ENCODE results near the gene ANK2. TPM values are rescaled to one million over a fixed set of nuclear protein-coding genes. Genes with fewer than 3 reads are reported as not detected.

ANK2 gene
- total RNA-seq, 1 experiment from 2014 or later: 0.08 TPM

DNA sequence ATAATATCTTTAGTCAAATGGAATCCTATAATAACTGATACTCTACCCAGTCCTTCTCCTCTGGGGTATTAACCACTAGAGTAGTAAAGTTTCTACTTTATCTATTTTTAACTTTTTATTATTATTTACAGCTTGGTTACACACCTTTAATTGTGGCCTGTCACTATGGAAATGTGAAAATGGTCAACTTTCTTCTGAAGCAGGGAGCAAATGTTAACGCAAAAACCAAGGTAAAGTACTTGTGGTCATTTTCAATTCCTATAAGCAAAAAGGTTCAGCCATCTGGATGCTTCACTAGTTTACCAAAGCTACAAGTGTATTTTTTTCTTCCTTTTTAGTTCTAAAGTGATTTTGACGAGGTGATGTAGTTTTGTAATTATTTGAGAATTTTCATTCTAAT lies 238.8 kb downstream of the ANK2 start:
- no peak for DNase-seq (ENCODE audit: low spot score)

DNA sequence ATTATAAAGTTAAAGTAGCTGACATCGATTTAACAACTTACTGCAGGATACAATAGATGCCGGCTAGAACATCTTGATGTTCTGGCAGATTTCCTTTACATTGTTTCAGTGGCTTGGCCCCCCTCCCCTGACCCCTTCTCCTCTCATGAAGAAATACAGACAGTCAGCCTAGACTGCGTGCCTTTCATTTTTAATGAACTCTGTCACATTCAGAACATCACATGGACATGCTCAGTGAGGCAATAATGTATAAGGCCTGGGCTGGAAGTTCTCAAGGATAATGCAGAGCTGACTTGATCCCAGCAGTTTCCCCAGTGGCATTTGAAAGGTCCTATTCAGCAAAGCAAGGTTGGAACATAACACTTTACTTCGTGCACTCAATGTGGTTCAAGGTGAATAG lies 239.2 kb downstream of the ANK2 start:
- no peak for DNase-seq (ENCODE audit: low spot score)

DNA sequence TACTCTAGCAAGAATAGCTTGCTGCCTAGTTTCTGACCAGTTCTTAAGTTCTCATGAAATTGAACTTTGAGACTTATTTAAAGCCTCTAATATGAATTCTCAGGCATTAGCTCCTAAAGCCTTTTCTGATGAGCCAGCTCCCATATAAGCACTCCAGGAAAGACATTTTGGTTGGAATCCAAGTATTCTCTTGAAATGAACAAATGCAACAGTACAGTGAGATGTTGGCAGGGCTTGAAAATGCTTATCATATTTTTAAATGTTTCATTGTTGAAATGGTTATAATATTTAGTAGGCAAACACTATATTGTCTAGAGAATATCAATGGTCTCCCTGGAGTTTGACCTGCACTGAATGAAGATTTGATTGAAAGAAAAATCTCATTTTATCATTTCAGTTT lies 240.3 kb downstream of the ANK2 start:
- no peak for DNase-seq (ENCODE audit: low spot score)

DNA sequence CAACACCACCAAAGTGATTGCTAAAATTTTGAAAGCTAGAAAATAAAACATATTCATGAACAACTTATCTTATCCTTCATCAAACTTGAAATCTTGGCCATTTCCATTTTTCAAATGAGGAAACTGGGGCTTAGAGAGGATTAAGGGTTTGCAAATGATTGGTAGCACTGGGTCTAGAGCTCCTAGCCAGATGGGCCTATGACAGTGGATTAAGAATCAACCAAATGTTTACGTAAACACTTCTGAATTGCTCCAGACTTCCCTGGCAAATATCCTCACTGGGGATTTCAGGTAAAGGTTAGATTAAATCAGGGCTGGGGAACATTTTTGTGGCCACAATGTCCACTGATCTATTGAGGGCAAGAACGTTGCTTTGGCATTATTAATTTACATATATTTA lies 241.2 kb downstream of the ANK2 start:
- no peak for DNase-seq (ENCODE audit: low spot score)

DNA sequence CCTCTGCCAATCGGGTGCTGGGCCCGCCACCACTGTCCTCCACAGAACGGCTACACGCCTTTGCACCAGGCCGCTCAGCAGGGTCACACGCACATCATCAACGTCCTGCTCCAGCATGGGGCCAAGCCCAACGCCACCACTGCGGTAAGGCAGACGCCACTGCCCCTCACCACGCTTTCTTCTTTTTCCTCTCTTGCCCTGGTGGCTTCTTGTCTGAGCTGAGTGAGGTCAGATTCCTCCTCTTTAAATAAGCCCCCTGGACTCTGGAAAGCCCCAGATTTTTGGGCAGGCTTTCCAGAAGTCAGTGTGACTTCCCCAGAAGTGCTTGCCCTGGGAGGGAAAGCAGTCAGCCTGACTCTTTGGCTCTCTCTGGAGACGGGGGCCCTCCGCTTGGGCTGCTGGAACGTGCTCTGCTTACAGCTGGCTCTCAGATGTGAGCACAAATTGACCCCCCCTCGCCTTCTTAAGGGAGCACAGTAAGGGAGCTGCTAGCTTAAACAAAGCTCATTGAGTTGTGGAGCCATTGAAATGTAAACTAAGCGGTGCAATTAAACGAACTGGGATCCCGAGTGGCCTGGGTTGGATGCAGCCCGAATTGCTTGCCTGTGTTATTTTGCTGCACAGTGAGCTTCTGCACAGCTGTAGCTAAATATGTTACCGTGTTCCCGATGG lies 243.1 kb downstream of the ANK2 start:
- no peak for DNase-seq (ENCODE audit: low spot score)

DNA sequence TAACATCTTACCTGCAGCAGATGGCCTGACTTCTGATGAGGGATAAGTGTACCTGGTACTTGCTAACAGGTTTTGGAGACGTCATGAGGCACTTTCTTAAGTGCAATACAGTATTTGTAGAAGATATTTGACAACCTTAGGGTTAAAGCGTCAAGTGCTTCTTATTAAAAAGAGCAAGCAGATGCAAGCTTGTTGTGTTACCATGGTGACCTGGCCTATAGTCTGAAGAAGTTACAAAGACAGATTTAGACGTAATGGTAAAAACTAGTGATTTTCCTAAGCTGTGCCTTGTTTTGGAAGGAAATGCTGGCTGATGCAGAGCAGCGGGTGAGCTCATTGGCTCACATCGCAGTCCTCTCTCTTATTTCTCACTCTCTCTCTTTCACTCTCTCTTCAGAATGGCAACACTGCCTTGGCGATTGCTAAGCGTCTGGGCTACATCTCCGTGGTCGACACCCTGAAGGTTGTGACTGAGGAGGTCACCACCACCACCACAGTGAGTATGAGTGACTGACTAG lies 243.6 kb downstream of the ANK2 start:
- DNase-seq (ENCODE audit: low spot score): no peak

DNA sequence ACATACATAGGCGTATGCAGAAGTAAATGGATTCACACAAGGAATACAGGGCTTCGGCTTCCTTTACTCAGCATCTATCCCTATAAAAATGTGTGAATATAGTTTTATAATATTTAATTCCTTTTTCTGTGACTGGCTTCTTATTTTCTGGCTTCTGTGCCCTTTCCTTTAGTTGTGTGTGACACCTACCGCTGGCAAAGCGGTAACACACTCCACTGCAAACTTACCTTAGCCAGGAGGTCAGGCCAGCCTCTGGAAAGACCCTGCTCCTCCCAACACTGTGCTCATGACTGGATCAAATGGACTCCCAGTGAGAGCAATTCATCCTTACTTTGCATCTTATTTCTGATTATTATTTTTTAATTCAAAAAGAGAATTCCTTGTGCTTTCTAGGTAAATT lies 244.2 kb downstream of the ANK2 start:
- no peak for DNase-seq (ENCODE audit: low spot score)

DNA sequence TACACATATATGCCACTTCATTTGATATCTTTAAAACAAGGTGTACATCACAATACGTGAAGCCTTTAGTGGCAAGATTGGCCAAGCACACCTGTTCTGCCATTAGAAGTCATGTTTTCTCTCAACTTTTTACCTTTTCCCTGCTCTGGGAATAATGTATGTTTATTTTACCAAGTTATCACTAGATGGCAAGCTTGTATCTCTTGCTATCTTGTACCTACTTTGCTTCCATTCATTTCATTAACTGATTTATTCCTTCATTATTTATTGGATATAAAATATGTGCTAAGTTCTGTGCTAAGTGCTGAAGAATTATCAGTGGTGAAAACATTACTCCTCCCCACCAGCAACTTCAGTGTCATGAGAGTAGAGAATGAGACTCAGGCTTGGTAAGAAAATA lies 245.5 kb downstream of the ANK2 start:
- DNase-seq (ENCODE audit: low spot score): no peak

DNA sequence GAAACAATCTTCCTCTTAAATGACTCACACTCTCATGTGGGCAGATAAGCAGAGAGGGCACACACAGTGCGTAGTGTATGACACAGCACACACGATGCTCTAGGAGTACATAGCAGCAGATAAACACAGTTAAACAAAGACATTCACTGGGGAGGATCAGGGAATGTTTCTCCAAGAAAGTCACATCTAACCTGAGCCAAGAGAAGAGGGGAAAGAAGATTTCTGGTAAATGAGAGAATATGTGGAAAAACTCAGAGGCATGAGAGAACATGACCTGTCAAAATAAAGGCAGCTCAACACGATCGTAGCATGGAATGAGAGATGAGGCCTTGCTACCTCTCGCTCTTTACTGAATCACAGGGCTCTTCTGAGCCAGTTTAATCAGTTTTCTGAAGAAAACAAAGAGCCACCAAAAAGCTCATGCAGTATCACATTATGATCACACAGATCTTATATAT lies 251.0 kb downstream of the ANK2 start:
- peak; percentile 61 for DNase-seq (ENCODE audit: low spot score)

DNA sequence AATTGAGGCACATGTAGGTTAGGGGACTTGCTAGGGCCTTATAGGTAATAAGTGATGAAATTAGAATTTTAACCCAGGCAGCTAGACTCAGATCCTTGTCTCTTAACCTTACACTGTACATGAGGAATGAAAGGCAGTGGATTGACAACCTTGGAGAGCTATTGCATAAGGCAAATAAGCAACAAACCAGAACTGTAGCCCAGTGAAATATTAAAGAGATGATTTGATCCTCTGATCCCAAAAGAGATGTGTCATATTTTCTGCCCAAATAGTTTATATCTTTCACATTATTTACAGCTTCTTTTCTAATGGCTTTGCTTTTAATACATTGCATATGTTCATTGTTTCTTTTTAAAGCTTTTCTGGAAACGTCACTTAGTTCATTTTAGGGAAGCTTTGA lies 252.6 kb downstream of the ANK2 start:
- no peak for DNase-seq (ENCODE audit: low spot score)

DNA sequence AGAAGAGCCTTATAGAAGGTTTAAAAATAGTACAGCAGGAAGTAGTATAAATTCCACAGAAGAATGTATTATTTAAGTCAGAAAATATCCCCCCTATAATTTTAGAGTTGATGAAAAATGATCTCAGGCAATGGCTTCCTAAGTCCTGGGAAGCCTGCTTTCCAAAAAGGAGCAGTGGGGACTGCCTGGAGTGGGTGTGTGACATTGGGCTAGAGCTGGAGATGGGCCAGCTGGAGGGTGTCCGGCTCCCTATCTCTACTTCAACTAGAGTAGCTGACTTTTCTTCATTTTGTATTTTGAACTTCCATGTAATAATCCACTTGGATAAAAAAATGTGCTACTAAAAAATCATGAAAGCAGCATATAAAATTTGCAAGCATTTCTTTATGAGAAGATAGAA lies 253.9 kb downstream of the ANK2 start:
- no peak for DNase-seq (ENCODE audit: low spot score)

DNA sequence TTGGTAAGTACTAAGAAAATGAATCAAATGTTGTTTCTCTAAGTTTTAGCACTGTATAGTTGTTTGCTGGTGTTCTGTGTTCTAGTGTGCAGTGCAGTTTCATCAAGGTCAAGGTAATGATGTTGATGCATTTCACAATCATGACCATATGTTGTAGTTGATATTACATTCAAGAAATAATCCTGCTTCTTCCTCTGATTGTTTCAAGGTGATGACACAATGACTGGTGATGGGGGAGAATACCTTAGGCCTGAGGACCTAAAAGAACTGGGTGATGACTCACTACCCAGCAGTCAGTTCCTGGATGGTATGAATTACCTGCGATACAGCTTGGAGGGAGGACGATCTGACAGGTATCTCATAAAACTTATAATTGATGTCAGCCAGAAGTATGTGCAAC lies 261.6 kb downstream of the ANK2 start:
- DNase-seq (ENCODE audit: low spot score): no peak

DNA sequence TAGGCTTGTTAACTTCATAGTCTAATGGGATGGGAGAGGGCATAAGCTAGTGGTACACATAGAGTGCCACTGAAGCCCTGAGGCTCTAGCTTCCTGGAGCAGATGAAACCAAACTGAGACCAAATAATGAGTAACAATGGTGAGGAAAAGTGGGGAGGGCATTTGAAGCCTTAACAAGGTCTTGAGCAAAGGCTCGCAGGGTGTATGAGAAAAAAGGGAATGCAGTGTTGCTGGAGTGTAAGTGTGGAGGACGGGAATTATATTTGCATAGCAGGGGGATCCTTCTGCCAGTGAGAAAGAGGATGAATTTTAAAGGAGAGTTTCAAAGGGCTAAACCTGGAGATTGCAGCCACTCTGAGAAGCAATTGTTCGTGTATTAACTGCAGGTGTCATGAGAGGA lies 263.1 kb downstream of the ANK2 start:
- DNase-seq (ENCODE audit: low spot score): no peak

DNA sequence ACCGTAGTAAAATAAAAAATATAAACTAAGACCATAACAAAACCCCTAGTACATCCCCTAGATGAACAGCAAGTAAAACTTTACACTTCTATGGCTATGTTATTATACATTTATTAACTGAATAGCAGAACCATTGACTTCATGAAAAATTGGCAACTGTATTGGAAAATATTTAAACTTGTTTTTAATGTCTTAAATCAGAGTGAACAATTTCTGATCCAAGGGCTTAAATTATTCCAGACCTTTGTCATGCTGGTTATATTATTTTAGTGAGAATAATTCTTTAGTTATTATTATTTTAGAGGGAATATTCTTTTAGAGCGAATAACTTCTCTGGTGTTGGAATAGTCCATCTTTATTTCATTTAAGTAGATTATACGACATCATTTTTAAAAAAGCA lies 265.0 kb downstream of the ANK2 start:
- no peak for DNase-seq (ENCODE audit: low spot score)

DNA sequence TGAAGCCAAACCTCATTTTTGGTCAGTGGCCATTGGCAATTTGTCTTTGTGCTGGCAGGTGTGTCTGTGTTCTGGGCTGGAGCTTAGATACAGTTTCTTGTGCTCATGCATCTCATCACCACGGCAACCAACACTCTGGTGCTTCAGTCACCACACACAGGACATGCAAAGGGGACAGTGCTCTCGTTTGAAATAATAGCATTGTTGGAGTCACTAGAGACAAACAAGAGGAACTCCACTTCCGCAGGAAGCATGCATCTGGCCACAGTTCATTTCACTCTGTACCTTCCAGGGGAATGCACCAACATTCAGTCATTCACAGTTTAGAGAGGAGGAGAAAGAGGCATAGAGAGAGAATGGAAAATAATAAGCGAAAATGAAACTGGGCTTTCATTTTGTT lies 267.4 kb downstream of the ANK2 start:
- DNase-seq (ENCODE audit: low spot score): no peak

DNA sequence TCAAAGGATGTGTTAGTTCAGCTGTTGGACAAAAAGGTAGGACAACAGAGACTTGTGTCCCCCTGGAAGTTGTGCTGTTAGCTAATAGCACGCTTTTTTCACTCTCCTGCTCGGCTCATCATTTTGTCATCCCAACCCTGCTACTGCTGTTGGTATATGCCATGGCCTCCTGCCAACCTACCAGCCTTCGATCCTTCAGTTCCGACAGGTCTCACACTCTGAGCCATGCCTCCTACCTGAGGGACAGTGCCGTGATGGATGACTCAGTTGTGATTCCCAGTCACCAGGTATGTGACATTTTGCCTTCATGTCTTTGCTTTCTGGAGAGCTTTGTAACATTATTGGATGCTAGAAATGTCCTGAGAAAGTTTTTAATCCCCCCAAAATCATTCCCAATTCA lies 268.1 kb downstream of the ANK2 start:
- DNase-seq (ENCODE audit: low spot score): no peak

DNA sequence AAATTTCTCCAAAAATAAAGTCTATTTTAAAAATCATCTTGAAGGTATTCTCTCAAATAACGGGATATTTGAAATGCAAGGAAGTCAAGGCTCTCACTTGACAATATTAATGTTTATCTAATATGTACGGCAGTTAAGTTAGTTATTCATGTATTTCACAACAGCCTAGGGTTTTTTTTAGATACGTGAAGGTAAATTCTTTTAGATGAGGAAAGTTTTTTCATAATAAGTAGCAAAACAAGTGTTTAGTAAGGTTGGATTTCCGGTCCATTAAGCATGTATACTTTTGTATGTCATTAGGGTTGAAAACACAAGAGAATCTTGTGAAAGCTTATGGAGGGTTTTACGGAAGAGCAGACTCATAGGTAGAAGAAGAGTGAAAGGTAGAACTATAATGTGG lies 273.3 kb downstream of the ANK2 start:
- no peak for DNase-seq (ENCODE audit: low spot score)

DNA sequence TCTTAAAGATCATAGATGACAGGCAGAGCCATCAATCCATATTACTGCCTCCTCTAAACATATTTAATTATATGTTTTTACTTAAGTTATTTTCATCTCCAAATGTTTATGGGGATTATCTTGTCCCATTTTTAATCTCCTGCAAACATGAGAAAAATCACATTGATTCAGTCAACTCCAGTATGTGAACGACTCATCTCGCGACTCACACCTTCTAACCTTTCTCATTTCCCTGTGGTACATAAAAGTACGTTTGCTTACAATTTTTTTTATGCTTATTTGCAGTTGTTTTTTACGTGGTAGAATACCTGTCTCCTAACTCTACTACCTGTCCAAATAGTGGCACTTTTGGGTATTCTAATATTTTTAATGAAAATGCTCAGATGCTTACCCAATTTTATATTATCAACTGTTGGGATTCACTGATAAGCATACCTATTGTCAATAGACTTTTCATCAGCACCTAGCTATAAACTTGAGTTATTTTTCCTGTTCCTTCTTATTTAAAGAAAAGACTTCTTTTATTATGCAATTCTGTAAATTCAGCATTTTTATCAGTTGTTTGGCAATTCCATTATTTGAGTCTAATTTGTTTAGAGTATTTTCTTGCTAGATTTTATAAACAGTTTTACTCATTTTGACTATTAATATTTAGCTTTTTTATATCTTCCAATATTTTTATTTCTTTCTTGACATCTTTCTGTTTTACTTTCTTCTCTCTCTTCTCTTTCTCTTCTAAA lies 276.6 kb downstream of the ANK2 start:
- no peak for DNase-seq (ENCODE audit: low spot score)

DNA sequence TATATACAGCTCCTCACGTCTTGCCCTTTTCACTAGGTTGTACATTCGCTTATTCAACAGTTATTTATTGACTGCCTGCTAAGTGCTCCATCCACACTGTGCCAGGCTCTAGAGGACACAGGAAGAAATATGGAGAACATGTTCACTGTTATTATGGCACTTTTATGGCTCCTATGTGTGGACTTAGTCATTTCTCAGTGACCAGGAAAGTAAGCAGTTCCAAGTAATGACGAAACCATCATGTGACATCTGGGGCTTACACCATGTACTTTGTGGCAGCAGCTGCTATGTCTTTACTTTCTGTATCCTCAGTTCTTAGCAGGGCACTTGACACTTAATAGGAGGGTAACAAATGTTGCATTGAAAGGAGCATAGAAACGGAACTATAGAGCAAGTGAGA lies 278.0 kb downstream of the ANK2 start:
- no peak for DNase-seq (ENCODE audit: low spot score)

DNA sequence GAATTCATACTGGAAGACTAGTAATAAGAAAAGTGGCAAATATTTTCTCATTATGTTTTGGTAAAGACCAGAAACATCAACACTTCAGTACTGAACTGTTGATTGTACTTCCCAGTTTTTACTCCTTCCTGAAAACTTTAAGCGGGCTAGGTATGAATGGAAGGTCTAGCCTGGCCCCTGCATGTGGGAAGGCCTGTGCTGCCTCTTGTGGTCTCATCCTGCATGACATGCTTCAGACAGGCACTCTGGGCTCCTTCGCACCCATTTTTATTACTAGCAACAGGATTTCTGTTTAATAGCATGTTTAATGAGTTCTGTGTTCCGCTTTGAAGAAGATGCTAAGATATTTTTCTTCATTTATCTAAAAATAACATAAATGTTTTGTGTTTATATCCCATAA lies 279.1 kb downstream of the ANK2 start:
- peak; percentile 50 for DNase-seq (ENCODE audit: low spot score)

DNA sequence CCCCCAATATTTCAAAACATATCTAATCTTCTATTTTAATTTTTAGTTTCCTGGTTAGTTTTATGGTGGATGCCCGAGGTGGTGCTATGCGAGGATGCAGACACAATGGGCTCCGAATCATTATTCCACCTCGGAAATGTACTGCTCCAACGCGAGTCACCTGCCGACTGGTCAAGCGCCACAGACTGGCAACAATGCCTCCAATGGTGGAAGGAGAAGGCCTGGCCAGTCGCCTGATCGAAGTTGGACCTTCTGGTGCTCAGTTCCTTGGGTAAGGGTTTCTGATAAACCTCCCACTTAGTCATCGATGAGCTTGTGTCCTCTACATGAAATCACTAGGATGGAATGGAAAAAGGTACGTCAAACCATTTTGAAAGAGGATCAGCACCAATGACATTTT lies 280.7 kb downstream of the ANK2 start:
- no peak for DNase-seq (ENCODE audit: low spot score)

DNA sequence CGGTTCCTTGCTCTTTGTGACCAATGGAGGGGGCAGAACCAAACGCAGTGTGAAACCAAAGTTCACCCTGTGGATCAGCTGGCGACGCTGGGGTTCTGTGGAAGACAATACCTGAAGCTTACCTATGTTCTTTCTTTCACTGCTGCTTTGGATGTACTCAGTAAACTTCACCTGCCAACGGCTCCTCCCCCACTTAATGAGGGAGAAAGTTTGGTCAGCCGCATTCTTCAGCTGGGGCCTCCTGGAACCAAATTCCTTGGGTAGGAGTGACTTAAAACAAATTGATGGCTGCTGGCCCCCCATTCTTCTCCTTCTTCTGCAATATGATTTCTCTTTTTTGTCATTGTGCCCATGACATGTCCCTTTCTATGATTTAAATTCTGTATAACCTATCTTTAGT lies 282.4 kb downstream of the ANK2 start:
- no peak for DNase-seq (ENCODE audit: low spot score)

DNA sequence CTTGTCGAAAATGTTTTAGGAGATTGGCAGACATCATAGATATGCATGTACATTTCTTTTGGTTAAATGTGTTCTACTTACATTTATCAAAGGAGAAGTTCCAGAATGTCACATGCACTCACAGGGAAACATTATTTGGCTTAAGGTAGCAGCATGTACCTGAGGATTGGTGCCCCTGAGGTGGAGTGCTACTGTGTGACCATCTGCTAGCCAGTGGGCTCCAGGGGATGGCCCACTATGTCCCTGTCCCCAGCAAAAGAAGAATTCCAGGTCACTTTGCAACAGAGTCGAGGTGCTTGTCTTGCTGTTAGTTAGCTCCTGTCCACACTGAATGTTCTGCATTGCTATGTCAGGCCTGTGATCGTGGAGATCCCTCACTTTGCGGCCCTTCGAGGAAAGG lies 283.2 kb downstream of the ANK2 start:
- no peak for DNase-seq (ENCODE audit: low spot score)
